Sigmoid colon (tissue), 4 donors: ENCODE results near the gene SACM1L.

ENCODE experiments used
- EP300 ChIP-seq, 4 donors: sonication (generic); formaldehyde crosslinking; IDR thresholded peaks; one replicate each; pipeline ENCODE4 v1.6.1; 2017; ENCODE audit warnings: antibody characterized with exemption in 4 of 4
- POLR2A ChIP-seq, 2 donors: fragments of 450-650 bp; IDR thresholded peaks; one replicate each; pipeline ENCODE4 v1.6.1; 2016; ENCODE audit warnings: antibody characterized with exemption in 2 of 2, mild to moderate bottlenecking in 2 of 2, moderate library complexity in 2 of 2
- POLR2AphosphoS5 ChIP-seq, 4 donors: sonication (generic); formaldehyde crosslinking; IDR thresholded peaks; one replicate each; pipeline ENCODE4 v1.6.1; 2017; ENCODE audit warnings: antibody characterized with exemption in 4 of 4
- TF ChIP-seq, protein P1 (sequence below), 4 experiments: fragments of 450-650 bp in 3 of 4; fragments of 200-600 bp in 1 of 4; IDR thresholded peaks; one replicate each; pipeline ENCODE4 v1.5.1; 2016 to 2019; ENCODE audit warnings: antibody characterized with exemption in 4 of 4, mild to moderate bottlenecking in 3 of 4, moderate library complexity in 2 of 4

- TF ChIP-seq, protein P1, sequence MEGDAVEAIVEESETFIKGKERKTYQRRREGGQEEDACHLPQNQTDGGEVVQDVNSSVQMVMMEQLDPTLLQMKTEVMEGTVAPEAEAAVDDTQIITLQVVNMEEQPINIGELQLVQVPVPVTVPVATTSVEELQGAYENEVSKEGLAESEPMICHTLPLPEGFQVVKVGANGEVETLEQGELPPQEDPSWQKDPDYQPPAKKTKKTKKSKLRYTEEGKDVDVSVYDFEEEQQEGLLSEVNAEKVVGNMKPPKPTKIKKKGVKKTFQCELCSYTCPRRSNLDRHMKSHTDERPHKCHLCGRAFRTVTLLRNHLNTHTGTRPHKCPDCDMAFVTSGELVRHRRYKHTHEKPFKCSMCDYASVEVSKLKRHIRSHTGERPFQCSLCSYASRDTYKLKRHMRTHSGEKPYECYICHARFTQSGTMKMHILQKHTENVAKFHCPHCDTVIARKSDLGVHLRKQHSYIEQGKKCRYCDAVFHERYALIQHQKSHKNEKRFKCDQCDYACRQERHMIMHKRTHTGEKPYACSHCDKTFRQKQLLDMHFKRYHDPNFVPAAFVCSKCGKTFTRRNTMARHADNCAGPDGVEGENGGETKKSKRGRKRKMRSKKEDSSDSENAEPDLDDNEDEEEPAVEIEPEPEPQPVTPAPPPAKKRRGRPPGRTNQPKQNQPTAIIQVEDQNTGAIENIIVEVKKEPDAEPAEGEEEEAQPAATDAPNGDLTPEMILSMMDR (IDR thresholded peaks at IDR 0.05) = no peak
- no peak for TF ChIP-seq POLR2AphosphoS5 (IDR thresholded peaks at IDR 0.05)
- no peak for TF ChIP-seq POLR2A (IDR thresholded peaks at IDR 0.05)
- no peak for TF ChIP-seq EP300 (IDR thresholded peaks at IDR 0.05)
Measured at GRCh38 chr3:45681221-45681620, 8.0 kb upstream of the SACM1L start.
